ENCODE measurements around the gene GPR151.

DNA sequence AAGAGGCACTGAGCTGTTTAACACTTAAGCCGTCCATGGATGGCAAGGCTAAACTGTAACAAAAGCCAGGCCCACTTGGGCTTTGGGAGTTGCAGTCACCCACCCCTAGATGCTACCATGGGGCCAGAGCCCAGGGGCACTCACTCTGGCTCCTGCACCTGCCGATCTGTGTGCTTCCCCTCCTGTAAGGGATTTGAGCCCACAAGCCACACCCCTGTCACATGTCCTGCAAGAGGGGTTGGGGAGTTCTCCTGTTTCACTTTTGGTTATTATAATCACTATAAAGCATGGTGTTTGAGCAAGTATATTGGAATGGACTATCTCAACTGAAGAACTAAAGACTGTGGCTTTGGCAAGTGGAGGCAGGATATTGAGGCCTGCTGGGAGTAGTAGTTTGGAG, 14.0 kb upstream of the GPR151 start:
- no peak for TF ChIP-seq CTCF (IDR thresholded peaks at IDR 0.05; ENCODE audit: low read depth, low read length, missing input control)
- TF ChIP-seq ZBTB33 (IDR thresholded peaks at IDR 0.05) = no peak
- no peak for TF ChIP-seq YY1 (IDR thresholded peaks at IDR 0.05)
- TF ChIP-seq, protein P1, sequence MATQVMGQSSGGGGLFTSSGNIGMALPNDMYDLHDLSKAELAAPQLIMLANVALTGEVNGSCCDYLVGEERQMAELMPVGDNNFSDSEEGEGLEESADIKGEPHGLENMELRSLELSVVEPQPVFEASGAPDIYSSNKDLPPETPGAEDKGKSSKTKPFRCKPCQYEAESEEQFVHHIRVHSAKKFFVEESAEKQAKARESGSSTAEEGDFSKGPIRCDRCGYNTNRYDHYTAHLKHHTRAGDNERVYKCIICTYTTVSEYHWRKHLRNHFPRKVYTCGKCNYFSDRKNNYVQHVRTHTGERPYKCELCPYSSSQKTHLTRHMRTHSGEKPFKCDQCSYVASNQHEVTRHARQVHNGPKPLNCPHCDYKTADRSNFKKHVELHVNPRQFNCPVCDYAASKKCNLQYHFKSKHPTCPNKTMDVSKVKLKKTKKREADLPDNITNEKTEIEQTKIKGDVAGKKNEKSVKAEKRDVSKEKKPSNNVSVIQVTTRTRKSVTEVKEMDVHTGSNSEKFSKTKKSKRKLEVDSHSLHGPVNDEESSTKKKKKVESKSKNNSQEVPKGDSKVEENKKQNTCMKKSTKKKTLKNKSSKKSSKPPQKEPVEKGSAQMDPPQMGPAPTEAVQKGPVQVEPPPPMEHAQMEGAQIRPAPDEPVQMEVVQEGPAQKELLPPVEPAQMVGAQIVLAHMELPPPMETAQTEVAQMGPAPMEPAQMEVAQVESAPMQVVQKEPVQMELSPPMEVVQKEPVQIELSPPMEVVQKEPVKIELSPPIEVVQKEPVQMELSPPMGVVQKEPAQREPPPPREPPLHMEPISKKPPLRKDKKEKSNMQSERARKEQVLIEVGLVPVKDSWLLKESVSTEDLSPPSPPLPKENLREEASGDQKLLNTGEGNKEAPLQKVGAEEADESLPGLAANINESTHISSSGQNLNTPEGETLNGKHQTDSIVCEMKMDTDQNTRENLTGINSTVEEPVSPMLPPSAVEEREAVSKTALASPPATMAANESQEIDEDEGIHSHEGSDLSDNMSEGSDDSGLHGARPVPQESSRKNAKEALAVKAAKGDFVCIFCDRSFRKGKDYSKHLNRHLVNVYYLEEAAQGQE (IDR thresholded peaks at IDR 0.05) = no peak
- no peak for TF ChIP-seq RAD21 (IDR thresholded peaks at IDR 0.05)
- TF ChIP-seq SP1 (IDR thresholded peaks at IDR 0.05) = no peak

All from liver (tissue), 3 donors.